Omental fat pad (tissue), 4 donors: ENCODE measurements around the gene SLC49A4. TPM values are rescaled to one million over a fixed set of nuclear protein-coding genes. Genes with fewer than 3 reads are reported as not detected.
A peak's percentile ranks its signal among the peaks of the same experiment; 100 is the strongest.

Source experiments
- ATAC-seq: fragments of 150-250 bp; one replicate; pipeline ENCODE4 v1.9.1; 2016; ENCODE audit warnings: mild to moderate bottlenecking, moderate library complexity; ENCODE audit not compliant: low FRiP score
- DNase-seq: peaks from one replicate; pipeline ENCODE4 v3.0.0-alpha.2; 2019; ENCODE audit warnings: low spot score
- CTCF ChIP-seq, 3 donors: fragments of 450-650 bp; IDR thresholded peaks; one replicate each; pipeline ENCODE4 v1.5.1; 2016 to 2017; ENCODE audit warnings: antibody characterized with exemption in 3 of 3, mild to moderate bottlenecking in 3 of 3, moderate library complexity in 2 of 3
- total RNA-seq, 4 donors: library from RNA; depleted of rRNA; stranded (reverse); fragments of >200 nt; gene quantifications; one replicate each; pipeline ENCODE4 v1.1.0, GENCODE V29; 2016

SLC49A4 gene
- total RNA-seq, 4 donors from 2014 or later = 14.2 to 21.2 (median 19.7) TPM

DNA sequence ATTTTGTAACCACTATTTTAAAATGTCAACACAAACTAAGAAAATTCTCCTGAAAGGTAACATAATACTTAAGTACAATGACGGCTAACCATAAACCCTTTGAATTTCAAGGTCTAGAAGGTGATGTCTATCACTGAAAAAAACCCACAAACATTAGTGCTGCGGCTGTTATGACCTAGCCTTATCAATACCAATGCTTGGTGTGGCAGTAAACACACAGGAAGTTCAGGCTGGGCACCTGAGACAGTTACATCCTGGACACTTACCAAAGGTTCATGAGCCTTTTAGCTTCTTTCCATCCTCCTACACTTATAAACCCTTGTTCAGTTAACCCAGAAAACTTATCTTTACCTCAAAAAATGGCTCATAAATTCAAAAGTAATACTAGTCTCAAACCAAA lies 7.0 kb upstream of the SLC49A4 start:
- no peak for TF ChIP-seq CTCF (IDR thresholded peaks at IDR 0.05)
- ATAC-seq = no peak
- DNase-seq = no peak

DNA sequence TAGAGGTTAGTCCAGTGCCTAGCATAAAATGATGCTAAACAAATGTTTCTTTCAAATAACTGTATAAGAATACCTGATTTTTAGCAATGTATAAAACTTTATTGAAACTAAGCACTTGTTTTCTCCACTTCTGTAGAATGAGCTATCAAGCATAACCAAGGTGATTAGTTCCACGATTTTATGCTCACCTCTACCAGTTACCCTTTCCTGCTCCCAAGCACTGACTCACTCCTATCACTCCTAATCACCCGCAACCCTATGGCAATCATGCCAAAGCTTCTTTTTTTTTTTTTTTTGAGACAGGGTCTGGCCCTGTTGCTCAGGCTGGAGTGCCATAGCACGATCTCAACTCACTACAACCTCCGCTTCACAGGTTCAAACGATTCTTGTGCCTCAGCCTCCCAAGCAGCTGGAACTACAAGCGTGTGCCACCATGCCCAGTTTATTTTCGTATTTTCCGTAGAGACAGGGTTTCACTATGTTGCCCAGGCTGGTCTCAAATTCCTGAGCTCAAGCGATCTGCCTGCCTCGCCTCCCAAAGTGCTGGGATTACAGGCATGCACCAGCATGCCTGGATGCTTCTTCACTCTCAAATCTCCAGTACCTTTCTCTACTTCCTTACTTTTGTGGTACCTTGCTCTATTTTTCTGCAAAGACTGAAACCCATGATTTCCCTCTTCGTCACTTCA lies 5.1 kb upstream of the SLC49A4 start:
- ATAC-seq = no peak
- TF ChIP-seq CTCF (IDR thresholded peaks at IDR 0.05) = no peak
- no peak for DNase-seq

- ATAC-seq (peak; percentile 70), DNase-seq (peak; percentile 92)
- no peak for TF ChIP-seq CTCF (IDR thresholded peaks at IDR 0.05)
Measured at GRCh38 chr3:122793568-122794416, 1.1 kb upstream of the SLC49A4 start, which contains the start of gene HSPBAP1. Gene HSPBAP1, minus strand, starts transcription at chr3:122793831. Its CDS starts 151 bp downstream, at chr3:122793680.

- TF ChIP-seq CTCF (IDR thresholded peaks at IDR 0.05) = no peak
- no peak for DNase-seq
- no peak for ATAC-seq
Measured at GRCh38 chr3:122794483-122794778, 438 bp upstream of the SLC49A4 start.

DNA sequence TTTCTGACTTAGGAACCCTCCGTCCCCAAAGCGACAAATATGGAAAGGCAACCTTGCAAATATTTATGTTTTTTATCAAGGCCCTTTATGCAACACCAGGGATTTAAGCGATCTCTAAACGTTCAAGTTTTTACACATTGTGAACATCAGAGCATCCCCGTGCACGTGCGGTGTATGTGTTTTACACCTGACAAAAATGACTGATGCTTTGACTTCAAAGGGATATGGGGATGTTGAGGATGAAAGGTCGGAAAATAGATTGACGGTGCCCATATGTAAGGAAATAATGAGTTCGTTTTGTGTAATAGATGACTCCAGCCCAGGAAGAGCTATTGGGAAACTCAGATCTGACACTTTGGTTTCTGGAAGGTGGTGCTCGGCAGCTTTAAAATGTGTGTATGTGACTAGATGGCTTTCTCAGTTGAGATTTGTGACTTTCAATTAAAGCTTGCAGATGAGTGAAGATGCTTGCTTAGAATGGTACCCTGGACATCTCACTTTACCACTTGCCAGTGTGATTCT lies 866 bp downstream of the SLC49A4 start:
- no peak for TF ChIP-seq CTCF (IDR thresholded peaks at IDR 0.05)
- ATAC-seq (no peak), DNase-seq (no peak)

DNA sequence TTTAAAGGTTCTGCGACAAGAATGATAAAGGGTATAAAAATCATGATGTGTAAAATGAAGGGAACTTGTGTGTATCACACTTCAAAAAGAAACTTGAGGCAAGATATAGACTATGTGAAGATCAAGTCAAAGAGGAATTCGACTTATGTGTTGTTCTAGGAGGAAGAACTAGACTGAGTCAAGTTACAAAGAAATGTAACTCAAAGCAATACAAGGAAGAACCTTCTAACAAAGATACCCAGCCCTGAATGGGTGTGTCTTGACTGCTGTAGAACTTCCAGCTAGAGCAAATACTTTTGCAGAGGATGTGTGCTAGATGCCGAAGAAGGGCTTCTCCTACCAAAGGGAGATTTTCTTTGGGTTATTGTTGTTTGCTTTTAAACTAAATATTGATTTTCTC lies 2.4 kb downstream of the SLC49A4 start:
- no peak for TF ChIP-seq CTCF (IDR thresholded peaks at IDR 0.05)
- ATAC-seq (no peak), DNase-seq (no peak)
